OCI-LY7 (cell line): ENCODE results near the gene GH1. TPM values are rescaled to one million over a fixed set of nuclear protein-coding genes. Genes with fewer than 3 reads are reported as not detected.

Experiments used
- BruUV-seq: library from RNA; stranded (reverse); fragments of 400-500 nt; replicated peaks from 2 replicates; lab custom pipeline; 2021; lab: Mats Ljungman, UMichigan
- CTCF ChIA-PET: fragments of 300-600 bp; sonication (Branson Sonifier 250); formaldehyde crosslinking; loops from one replicate; lab custom pipeline; 2022; ENCODE audit warnings: antibody characterized with exemption; ENCODE audit not compliant: unreplicated experiment; lab: Charles Lee
- POLR2A ChIA-PET: fragments of 300-600 bp; sonication (Branson Sonifier 250); formaldehyde crosslinking; loops from one replicate; lab custom pipeline; 2022; ENCODE audit warnings: antibody characterized with exemption; lab: Charles Lee
- DNase-seq: peaks from one replicate; pipeline ENCODE4 v3.0.0-alpha.2; 2015; ENCODE audit warnings: low spot score
- H2AFZ ChIP-seq: fragments of 200-600 bp; sonication (generic), shearing (Covaris generic); 2 replicates; pipeline ENCODE4 v1.6.1; 2014; ENCODE audit warnings: mild to moderate bottlenecking, antibody characterized with exemption, low read length, moderate library complexity
- H3K27ac ChIP-seq: fragments of 200-600 bp; sonication (generic); 2 replicates; pipeline ENCODE4 v1.5.1; 2014; ENCODE audit warnings: mixed run types, low read depth, mild to moderate bottlenecking, moderate library complexity, low read length, inconsistent platforms; ENCODE audit not compliant: poor library complexity, severe bottlenecking
- H3K36me3 ChIP-seq: fragments of 200-600 bp; sonication (generic); 2 replicates; pipeline ENCODE4 v1.6.1; 2014; ENCODE audit warnings: mild to moderate bottlenecking, antibody characterized with exemption, low read length, moderate library complexity, mixed read lengths; ENCODE audit not compliant: insufficient read depth
- H3K4me1 ChIP-seq: fragments of 200-600 bp; sonication (generic); 2 replicates; pipeline ENCODE4 v1.5.1; 2014; ENCODE audit warnings: mild to moderate bottlenecking, low read length; ENCODE audit not compliant: insufficient read depth, poor library complexity, severe bottlenecking
- H3K4me2 ChIP-seq: fragments of 200-600 bp; sonication (generic); 2 replicates; pipeline ENCODE4 v1.6.1; 2014; ENCODE audit warnings: mild to moderate bottlenecking, low read length
- H3K4me3 ChIP-seq: fragments of 200-600 bp; sonication (generic); 2 replicates; pipeline ENCODE4 v1.5.1; 2014; ENCODE audit warnings: mild to moderate bottlenecking, low read depth, low read length; ENCODE audit not compliant: poor library complexity, severe bottlenecking
- H3K79me2 ChIP-seq: fragments of 200-600 bp; sonication (generic); 2 replicates; pipeline ENCODE4 v1.6.1; 2016; ENCODE audit warnings: low read depth, mild to moderate bottlenecking, low read length, moderate library complexity, mixed read lengths; ENCODE audit not compliant: insufficient read depth
- H3K9me2 ChIP-seq: fragments of 200-600 bp; sonication (generic); 2 replicates; pipeline ENCODE4 v1.6.1; 2016; ENCODE audit warnings: mild to moderate bottlenecking, low read length, mixed read lengths; ENCODE audit not compliant: insufficient read depth
- H3K9me3 ChIP-seq: fragments of 200-600 bp; sonication (generic); 2 replicates; pipeline ENCODE4 v1.6.1; 2014; ENCODE audit warnings: mild to moderate bottlenecking, mixed run types, low read length, mixed read lengths
- H4K20me1 ChIP-seq: fragments of 200-600 bp; sonication (generic); 2 replicates; pipeline ENCODE4 v1.6.1; 2014; ENCODE audit warnings: mild to moderate bottlenecking, antibody characterized with exemption, low read length, moderate library complexity, mixed read lengths; ENCODE audit not compliant: insufficient read depth
- EZH2phosphoT487 ChIP-seq: fragments of 200-600 bp; sonication (generic); IDR thresholded peaks from 2 replicates; pipeline ENCODE4 v1.6.1; 2018; ENCODE audit warnings: low read depth, borderline replicate concordance, mild to moderate bottlenecking, mixed run types, antibody characterized with exemption, low read length, moderate library complexity, mixed read lengths
- intact Hi-C: fragments of 100-400 bp; cut with micrococcal nuclease; formaldehyde crosslinking; loops from one replicate; pipeline ENCODE4 v1.10.0; 2022; ENCODE audit not compliant: unreplicated experiment
- total RNA-seq, 2 experiments: library from RNA; depleted of rRNA in 1 of 2; stranded (reverse); fragments of >200 nt in 1 of 2; shearing (Covaris generic) in 1 of 2; gene quantifications; 2 replicates each; pipeline ENCODE4 v1.2.3, GENCODE V29; 2014 to 2022
- TF ChIP-seq, protein P1 (sequence below): fragments of 200-600 bp; sonication (generic); conservative IDR thresholded peaks from 2 replicates; pipeline ENCODE4 v1.5.1; 2014; ENCODE audit warnings: mild to moderate bottlenecking, antibody characterized with exemption, low read length, moderate library complexity, mixed read lengths

Gene GH1
- total RNA-seq, 2 experiments from 2014 or later = 4.3 TPM; not detected in 1

DNA sequence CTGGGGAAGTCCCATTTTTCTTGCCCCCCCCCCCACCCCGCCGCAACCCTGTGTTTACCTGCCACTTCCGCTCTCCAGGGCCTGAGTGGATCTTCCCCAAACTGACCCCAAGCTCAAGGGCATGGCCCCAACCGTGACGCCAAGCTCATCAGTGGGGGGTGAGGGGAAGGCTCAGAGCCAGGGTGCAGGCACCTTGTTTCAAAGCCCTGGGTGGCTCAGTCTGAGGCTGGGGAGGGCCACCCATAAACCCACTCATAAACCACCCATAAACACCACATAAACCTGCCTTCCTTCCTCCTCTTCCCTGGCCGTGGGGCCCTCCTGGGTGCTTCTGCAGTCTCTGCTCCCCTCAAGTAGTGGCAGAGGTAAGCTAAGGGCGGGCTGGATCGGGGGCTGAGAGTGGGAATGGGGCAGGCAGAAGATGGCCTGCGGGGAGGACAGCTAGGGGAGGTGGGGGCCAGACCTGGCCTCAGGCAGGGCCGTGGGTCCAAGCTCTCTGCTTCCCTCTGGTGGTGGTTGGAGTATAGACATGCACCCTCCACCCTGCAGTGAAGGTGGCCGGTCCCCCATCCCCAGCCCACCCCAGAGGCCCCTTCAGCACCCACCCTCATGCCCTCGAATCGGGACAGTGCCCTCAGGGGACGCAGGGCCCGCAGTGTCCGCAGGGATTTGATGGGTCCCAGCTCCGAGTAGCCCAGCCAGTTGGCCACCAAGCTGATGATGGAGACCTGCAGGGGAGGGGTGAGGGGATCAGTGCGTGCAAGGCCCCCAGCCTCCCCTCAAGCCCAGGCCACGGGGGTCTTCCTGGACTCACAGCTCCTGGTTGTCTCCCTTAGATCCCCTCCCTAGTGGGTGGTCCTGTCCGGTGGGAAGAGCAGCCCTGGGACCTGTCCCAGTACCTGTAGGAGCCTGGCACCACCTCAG is 28.1 kb upstream of the GH1 start:
- Histone ChIP-seq H3K4me1 (peaks cover 56% of the 10 kb centered on the region), H3K4me3 (peak overlapping the region; percentile 49), H4K20me1 (no peaks in the 10 kb centered on the region), H3K27ac (peak overlapping the region; percentile 85), H3K79me2 (no peaks in the 10 kb centered on the region), H3K4me2 (peak overlapping the region; percentile 89), H3K9me2 (no peaks in the 10 kb centered on the region), H2AFZ (0 out of 2 replicates have a peak overlapping the region, but pooled peaks have one; percentile 26), H3K36me3 (no peaks in the 10 kb centered on the region), H3K9me3 (no peaks in the 10 kb centered on the region)
- ChIA-PET POLR2A (interaction anchor here (0.5 to 2.4 kb wide), 18 partner anchors 8 to 205 kb away, joined by 3 to 52 read pairs (median 5); partner anchors contain the start of genes CD79B and GH1), CTCF (interaction anchor here (0.7 to 3.1 kb wide), 16 partner anchors 8 to 187 kb away, joined by 3 to 94 read pairs (median 6); partner anchors contain the start of genes CD79B, CSHL1 and GH1)
- peak; percentile 85 for DNase-seq
- intact Hi-C loops = loop anchor here (1.0 kb wide), 2 partner anchors 14 to 27 kb away; partner anchors contain the start of gene CD79B
- no TSS peak for BruUV-seq
- no peak for TF ChIP-seq EZH2phosphoT487
- TF ChIP-seq, protein P1, sequence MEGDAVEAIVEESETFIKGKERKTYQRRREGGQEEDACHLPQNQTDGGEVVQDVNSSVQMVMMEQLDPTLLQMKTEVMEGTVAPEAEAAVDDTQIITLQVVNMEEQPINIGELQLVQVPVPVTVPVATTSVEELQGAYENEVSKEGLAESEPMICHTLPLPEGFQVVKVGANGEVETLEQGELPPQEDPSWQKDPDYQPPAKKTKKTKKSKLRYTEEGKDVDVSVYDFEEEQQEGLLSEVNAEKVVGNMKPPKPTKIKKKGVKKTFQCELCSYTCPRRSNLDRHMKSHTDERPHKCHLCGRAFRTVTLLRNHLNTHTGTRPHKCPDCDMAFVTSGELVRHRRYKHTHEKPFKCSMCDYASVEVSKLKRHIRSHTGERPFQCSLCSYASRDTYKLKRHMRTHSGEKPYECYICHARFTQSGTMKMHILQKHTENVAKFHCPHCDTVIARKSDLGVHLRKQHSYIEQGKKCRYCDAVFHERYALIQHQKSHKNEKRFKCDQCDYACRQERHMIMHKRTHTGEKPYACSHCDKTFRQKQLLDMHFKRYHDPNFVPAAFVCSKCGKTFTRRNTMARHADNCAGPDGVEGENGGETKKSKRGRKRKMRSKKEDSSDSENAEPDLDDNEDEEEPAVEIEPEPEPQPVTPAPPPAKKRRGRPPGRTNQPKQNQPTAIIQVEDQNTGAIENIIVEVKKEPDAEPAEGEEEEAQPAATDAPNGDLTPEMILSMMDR = peak; percentile 80

DNA sequence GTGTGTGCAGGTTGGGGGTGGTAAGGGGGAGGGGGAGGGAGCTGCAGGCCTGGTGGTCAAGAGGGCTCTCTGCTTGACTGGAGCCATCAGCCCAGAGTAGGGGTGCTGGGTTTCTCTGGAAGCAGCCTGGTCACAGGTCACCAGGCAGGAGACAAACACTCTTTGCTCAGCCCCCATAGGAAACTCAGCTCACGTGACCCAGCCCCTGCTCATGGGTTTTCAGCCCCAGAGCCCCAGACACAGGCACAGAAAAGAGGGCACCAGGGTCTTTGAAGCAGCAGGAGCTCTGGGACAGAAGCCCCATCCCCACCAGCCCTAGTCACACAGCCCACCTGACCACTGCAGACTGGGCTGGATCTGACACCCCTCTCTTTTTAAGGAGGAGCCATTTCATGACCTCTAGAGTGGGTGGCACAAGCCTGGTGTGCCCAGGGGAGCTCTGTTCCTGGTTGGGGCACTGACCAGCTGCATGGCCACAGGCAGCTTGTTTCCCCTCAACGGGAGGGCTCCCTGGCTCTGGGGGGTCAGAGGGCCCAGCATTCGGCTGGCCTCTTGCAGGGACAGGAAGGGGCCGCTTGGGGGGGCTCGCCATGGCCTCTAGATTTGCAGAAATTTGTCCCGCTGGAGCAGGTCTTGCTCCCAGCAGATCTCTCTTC is 27.3 kb upstream of the GH1 start:
- TF ChIP-seq EZH2phosphoT487 = no peak
- TF ChIP-seq, protein P1 = no peak; the same call in 1 of the 2 replicates
- Histone ChIP-seq H3K36me3 (no peaks in the 10 kb centered on the region), H2AFZ (peak overlapping the region; percentile 31; the same call in 1 of the 2 replicates), H3K79me2 (no peaks in the 10 kb centered on the region), H3K4me1 (peaks cover 51% of the 10 kb centered on the region), H3K4me2 (peak overlapping the region; percentile 89), H3K9me2 (no peaks in the 10 kb centered on the region), H3K27ac (peak overlapping the region; percentile 85), H3K9me3 (no peaks in the 10 kb centered on the region), H3K4me3 (peak overlapping the region; percentile 49), H4K20me1 (no peaks in the 10 kb centered on the region)
- no TSS peak for BruUV-seq
- ChIA-PET POLR2A (interaction anchor here (0.6 to 2.4 kb wide), 16 partner anchors 8 to 206 kb away, joined by 3 to 52 read pairs (median 6); partner anchors contain the start of genes CD79B and GH1), CTCF (interaction anchor here (0.6 to 3.1 kb wide), 20 partner anchors 8 to 187 kb away, joined by 3 to 94 read pairs (median 5); partner anchors contain the start of genes CD79B, CSHL1 and GH1)
- DNase-seq = peak; percentile 92
- intact Hi-C loops = loop anchor here (1.0 kb wide), 2 partner anchors 14 to 27 kb away; partner anchors contain the start of gene CD79B
